HCT116 (cell line): Measurements from ENCODE around the gene RUNDC3A.

ENCODE experiments used
- CTCF ChIP-seq, 3 experiments: fragments of 200-600 bp in 1 of 3; sonication (generic) in 1 of 3; IDR thresholded peaks in 2 of 3; conservative IDR thresholded peaks in 1 of 3; 2 replicates each; pipeline ENCODE4 v1.5.1; 2012 to 2017; ENCODE audit warnings: low read depth in 2 of 3, low read length in 2 of 3, antibody characterized with exemption in 1 of 3, borderline replicate concordance in 1 of 3, control low read depth in 1 of 3, mild to moderate bottlenecking in 1 of 3, mixed read lengths in 1 of 3, mixed run types in 1 of 3, moderate library complexity in 1 of 3; ENCODE audit not compliant: insufficient read depth in 1 of 3
- EZH2phosphoT487 ChIP-seq: fragments of 200-600 bp; IDR thresholded peaks from 2 replicates; pipeline ENCODE4 v1.6.1; 2018; ENCODE audit warnings: antibody characterized with exemption, borderline replicate concordance
- JUND ChIP-seq: IDR thresholded peaks from 2 replicates; pipeline ENCODE4 v1.6.1; 2012
- MAX ChIP-seq: IDR thresholded peaks from 2 replicates; pipeline ENCODE4 v1.6.1; 2012
- POLR2A ChIP-seq: IDR thresholded peaks from 2 replicates; pipeline ENCODE4 v1.7.0; 2011; ENCODE audit warnings: borderline replicate concordance; ENCODE audit not compliant: insufficient read depth, insufficient read length; ENCODE audit errors: extremely low read depth
- RAD21 ChIP-seq: IDR thresholded peaks from 2 replicates; pipeline ENCODE4 v1.6.1; 2012; ENCODE audit warnings: low read depth, mild to moderate bottlenecking
- REST ChIP-seq: IDR thresholded peaks from 2 replicates; pipeline ENCODE4 v1.6.1; 2012; ENCODE audit warnings: low read depth

- TF ChIP-seq REST, result no peak
- TF ChIP-seq POLR2A, result no peak
- peak; percentile 99 for TF ChIP-seq MAX
- no peak for TF ChIP-seq EZH2phosphoT487
- TF ChIP-seq RAD21, result peak; percentile 2; the same call in 1 of the 2 replicates
- no peak for TF ChIP-seq JUND
- TF ChIP-seq CTCF (IDR thresholded peaks at IDR 0.05 in 2 of 3, conservative IDR thresholded peaks at IDR 0.05 in 1 of 3; ENCODE audit: borderline replicate concordance in 1 of 3, insufficient read depth in 1 of 3, low read depth in 2 of 3, low read length in 2 of 3), result no peak
Measured at GRCh38 chr17:44326861-44327444, 18.6 kb downstream of the RUNDC3A start.
